GM12874 (cell line): ENCODE measurements around the gene CDC123.
A peak's percentile ranks its signal among the peaks of the same experiment; 100 is the strongest.

Source experiments
- TF ChIP-seq, protein P1 (sequence below): IDR thresholded peaks from 2 replicates; pipeline ENCODE4 v1.5.1; 2011; ENCODE audit warnings: low read depth, mild to moderate bottlenecking, control low read depth, low read length, moderate library complexity; ENCODE audit not compliant: insufficient read depth

Gene CDC123

DNA sequence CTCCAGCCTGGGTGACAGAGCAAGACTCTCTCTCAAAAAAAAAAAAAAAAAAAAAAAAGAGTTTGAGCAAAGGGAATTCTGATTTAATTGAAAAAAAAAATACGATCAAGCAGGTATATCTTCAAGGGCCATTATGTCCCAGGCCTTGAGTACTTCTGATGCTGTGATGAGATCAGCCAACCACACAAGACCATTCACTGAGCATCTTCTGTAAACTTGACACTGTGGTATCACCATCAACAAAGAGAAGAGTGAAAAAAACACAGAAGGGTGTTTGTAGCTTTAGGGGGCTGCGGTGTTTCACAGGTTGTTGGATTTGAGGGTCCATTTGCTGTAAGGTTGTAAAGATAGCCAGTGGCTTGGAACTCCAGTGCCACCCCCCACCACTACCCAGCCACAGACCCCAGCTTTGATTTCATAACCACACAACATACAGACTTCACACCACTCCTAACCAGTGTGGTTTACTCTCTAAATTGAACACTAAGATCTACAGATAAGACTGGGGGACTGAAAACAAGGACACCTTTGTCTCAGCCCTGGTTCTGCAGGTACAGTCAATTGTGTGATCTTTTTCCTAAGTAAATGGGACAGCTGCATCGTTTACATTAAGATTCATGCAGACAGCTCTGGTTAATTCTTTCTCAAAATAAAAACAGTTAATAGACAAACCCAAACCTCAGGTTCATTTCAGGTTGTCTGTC lies 66.4 kb downstream of the CDC123 start:
- TF ChIP-seq, protein P1, sequence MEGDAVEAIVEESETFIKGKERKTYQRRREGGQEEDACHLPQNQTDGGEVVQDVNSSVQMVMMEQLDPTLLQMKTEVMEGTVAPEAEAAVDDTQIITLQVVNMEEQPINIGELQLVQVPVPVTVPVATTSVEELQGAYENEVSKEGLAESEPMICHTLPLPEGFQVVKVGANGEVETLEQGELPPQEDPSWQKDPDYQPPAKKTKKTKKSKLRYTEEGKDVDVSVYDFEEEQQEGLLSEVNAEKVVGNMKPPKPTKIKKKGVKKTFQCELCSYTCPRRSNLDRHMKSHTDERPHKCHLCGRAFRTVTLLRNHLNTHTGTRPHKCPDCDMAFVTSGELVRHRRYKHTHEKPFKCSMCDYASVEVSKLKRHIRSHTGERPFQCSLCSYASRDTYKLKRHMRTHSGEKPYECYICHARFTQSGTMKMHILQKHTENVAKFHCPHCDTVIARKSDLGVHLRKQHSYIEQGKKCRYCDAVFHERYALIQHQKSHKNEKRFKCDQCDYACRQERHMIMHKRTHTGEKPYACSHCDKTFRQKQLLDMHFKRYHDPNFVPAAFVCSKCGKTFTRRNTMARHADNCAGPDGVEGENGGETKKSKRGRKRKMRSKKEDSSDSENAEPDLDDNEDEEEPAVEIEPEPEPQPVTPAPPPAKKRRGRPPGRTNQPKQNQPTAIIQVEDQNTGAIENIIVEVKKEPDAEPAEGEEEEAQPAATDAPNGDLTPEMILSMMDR: no peak

DNA sequence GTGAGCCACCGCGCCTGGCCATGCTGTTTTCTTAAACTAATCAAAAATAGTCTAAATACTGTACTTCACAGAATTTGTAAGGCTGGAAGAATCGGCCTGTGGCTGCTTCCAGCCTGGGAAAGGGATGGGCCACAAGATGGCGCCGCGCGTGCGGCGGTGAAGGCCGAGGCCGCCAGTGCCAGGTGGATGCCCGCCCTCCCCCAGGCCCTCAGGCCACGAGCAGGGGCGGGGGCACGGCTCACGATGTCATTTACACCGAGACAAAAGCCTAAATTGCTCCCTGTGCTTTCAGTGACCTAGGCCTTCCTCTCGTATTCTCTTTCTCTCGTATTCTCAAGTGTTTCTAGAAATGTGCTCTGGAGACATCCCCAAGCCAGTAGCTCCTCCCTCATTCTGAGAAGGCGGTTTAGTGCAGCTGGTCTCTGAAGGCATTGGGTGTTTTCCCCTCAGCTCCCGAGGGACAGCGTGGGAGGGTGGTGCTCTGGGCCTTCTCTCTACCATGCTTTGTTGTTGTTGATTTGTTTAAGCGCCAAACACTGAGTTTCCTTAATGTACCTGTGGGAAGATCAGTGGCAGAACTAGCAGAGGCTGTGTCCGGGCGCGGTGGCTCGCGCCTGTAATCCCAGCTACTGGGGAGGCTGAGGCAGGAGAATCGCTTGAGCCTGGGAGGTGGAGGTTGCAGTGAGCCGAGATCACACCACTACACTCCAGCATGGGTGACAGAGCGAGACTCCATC lies 68.4 kb downstream of the CDC123 start:
- TF ChIP-seq, protein P1: peak; percentile 75

DNA sequence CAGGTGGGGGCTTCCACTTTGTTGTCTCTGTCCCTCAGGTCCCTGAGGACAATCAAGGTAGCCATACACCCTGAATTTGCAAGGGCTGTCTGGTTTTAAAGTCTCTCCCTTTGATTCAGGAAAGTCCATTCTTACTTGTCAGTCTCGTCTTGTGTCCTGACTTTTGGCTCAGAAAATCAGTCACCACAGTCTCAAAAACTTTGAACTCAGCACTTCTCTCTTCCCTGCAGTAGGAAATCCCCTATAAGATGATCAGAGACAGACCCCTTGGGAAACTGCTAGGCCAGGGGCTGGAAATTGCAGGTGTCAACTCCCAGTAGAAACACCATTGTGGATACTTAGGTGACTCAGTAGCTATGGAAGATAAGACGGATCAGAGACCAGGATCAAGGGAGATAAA lies 73.1 kb downstream of the CDC123 start:
- TF ChIP-seq, protein P1: no peak

DNA sequence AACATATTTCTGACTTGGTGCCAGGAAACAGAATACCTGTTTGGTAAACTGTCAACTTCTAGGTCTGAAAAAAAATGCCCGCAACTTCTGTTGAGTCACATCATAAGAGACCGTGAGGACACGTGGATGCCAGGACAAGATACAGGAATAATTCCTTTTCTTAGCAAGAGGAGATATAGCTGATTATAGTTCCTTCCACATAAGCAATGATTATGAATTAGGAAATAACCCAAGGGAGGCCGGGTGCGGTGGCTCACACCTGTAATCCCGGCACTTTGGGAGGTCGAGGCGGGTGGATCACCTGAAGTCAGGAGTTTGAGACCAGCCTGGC lies 75.2 kb downstream of the CDC123 start:
- TF ChIP-seq, protein P1: no peak

DNA sequence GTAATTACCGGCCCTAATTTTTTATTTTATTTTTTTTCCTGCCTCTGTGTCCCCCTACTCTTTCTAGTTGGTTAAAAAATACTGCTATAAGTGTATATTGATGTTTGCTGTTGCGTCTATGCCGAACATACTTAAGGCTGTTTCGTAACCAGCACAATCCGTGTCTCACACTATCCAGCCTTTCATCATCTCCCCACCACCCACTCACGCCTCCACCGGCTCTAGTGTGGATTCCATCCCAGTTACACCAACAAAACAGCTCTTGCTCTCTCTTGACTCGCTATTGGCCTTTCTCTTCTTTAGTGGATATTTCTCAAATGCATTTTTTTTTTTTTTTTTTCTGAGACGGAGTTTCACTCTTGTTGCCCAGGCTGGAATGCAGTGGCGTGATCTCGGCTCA lies 83.3 kb downstream of the CDC123 start:
- TF ChIP-seq, protein P1: no peak

DNA sequence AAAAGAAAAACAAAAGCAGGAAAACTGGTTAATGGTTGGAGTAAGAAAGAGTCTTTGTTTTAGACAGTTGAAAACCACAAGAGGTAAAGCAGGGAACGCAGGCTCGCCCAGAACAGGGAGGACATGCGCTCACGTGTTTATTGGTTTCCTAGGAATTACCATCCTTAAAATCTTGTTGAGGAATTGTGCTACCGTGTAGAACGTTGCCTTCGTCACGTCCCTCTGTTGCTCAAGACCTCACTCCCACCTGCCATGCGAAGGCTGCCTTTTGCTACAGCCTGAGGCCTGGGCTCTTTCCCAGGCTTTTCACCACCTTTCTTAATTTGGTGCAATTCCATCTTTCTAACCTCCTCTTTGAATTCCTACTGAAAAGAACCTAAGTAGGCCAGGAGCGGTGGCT lies 91.8 kb downstream of the CDC123 start:
- TF ChIP-seq, protein P1: no peak

DNA sequence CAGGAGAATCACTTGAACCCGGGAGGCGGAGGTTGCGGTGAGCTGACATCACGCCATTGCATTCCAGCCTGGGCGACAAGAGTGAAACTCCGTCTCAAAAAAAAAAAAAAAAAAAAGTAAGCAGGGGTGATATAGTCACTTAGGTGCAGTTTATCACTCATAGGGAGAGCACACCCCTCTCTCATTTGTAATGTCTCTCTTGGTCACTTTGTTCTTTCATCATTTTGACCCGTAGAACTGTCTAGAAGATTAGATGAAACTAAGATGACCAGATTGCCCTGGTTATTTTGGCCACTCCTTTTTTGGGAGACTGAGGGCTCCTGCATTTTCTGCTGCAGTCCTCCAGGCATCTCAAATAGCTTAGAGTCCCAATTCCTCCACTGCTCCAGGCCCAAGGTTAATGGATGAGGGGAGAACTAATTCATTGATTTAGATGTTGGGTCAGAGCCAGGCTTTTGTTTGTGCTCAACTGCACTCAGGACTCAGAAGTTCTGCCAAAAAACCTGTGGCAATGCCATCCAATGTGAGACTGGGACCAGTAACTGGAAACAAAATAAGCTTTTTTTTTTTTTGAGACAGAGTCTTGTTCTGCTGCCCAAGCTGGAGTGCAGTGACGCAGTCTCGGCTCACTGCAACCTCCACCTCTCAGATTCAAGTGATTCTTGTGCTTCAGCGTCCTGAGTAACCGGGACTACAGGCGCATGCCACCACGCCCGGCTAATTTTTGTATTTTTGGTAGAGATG lies 103.4 kb downstream of the CDC123 start:
- TF ChIP-seq, protein P1: no peak
